Measurements from ENCODE around the gene AZGP1. TPM values are rescaled to one million over a fixed set of nuclear protein-coding genes. Genes with fewer than 3 reads are reported as not detected.
"Not testable (repeated sequence)": the region's sequence is repeated elsewhere in the genome, so short reads cannot be mapped to it uniquely, and the experiment has no call there.

AZGP1 gene
- total RNA-seq, 4 donors from 2014 or later: 2.6 to 10.3 (median 4.2) TPM; not detected in 1

DNA sequence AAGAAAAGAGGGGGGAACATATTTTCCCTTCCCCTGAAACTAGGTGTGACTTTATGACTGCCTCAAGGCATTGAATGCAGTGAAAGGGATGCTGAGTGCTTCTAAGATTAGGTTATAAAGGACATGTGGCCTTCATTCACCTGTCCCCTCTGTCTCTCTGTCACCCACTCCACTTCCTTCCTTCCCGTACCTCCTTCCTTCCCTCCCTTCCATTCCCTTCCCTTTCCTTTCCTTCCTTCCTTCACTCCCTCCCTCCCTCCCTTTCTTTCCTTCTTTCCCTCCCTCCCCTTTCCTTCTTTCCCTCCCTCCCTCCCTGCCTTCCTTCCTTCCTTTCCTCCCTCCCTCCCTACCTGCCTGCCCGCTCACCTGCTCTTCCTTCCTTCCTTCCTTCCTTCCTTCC lies 35.1 kb upstream of the AZGP1 start:
- Histone ChIP-seq H3K27ac (no peak overlapping the region), H3K36me3 (no peaks in the 10 kb centered on the region), H3K4me3 (no peak overlapping the region), H3K27me3 (no peaks in the 10 kb centered on the region), H3K4me1 (peaks cover 0 to 4% of the 10 kb centered on the region in 2 donors), H3K9me3 (no peaks in the 10 kb centered on the region)
- intact Hi-C loops (cut with DNase I; ENCODE audit: low total_unique reads) (loop anchor here (10.0 kb wide), 1 partner anchor 114 kb away; the partner anchor contains the start of gene MBLAC1), in situ Hi-C loops (cut with MboI; ENCODE audit: low sequenced_read_pairs in 4 of 4) (no loop called here)
- DNase-seq (no peak), ATAC-seq (no peak)
- TF ChIP-seq CTCF (IDR thresholded peaks at IDR 0.05 in 4 of 5, conservative IDR thresholded peaks at IDR 0.05 in 1 of 5): no peak

- H3K36me3 ChIP-seq; H3K27ac ChIP-seq; in situ Hi-C loops (cut with MboI; ENCODE audit: low sequenced_read_pairs in 4 of 4); ATAC-seq; H3K4me1 ChIP-seq; DNase-seq; H3K27me3 ChIP-seq; H3K4me3 ChIP-seq; H3K9me3 ChIP-seq: not testable (repeated sequence)
- intact Hi-C loops (cut with DNase I; ENCODE audit: low total_unique reads): loop anchor here (10.0 kb wide), 1 partner anchor 115 kb away; the partner anchor contains the start of gene MBLAC1
Observed at GRCh38 chr7:100009952-100010351, 34.1 kb upstream of the AZGP1 start.

GRCh38 chr7:100008525-100008924 lies 32.7 kb upstream of the AZGP1 start:
- H3K36me3 ChIP-seq: no peaks in the 10 kb centered on the region
- no peak for TF ChIP-seq CTCF (IDR thresholded peaks at IDR 0.05 in 4 of 5, conservative IDR thresholded peaks at IDR 0.05 in 1 of 5)
- TF ChIP-seq POLR2A (IDR thresholded peaks at IDR 0.05): no peak
- H3K27me3 ChIP-seq: no peaks in the 10 kb centered on the region
- in situ Hi-C loops (cut with MboI; ENCODE audit: low sequenced_read_pairs in 4 of 4) (no loop called here), intact Hi-C loops (cut with DNase I; ENCODE audit: low total_unique reads) (no loop called here)
- no peaks in the 10 kb centered on the region for H3K4me1 ChIP-seq
- H3K27ac ChIP-seq: no peak overlapping the region
- no peak overlapping the region for H3K4me3 ChIP-seq
- ATAC-seq: no peak
- DNase-seq: no peak
- no peaks in the 10 kb centered on the region for H3K9me3 ChIP-seq

DNA sequence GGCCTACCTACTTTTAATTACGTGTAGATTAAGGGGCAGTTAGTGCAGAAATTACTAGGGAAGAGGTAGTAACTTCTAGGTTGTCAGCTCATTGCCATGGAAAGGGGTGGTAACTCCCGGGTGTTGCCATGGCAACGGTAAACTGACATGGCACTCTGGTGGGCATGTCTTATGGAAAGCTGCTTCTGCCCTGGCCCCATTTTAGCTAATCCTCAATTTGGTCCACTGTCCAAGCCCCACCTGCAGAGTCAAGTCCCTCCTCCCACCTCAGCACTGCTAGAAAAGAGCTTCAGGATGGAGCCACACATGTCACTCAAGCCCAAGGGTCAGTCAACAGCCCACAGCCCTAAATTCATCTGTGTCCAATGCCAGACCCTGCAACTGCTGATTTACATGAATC lies 32.1 kb upstream of the AZGP1 start:
- in situ Hi-C loops (cut with MboI; ENCODE audit: low sequenced_read_pairs in 4 of 4) (no loop called here), intact Hi-C loops (cut with DNase I; ENCODE audit: low total_unique reads) (no loop called here)
- H3K27ac ChIP-seq: no peak overlapping the region
- H3K9me3 ChIP-seq: no peaks in the 10 kb centered on the region
- no peaks in the 10 kb centered on the region for H3K4me1 ChIP-seq
- no peak for DNase-seq
- no peak overlapping the region for H3K4me3 ChIP-seq
- no peak for ATAC-seq
- TF ChIP-seq POLR2A (IDR thresholded peaks at IDR 0.05): no peak
- TF ChIP-seq CTCF (IDR thresholded peaks at IDR 0.05 in 4 of 5, conservative IDR thresholded peaks at IDR 0.05 in 1 of 5): no peak
- no peaks in the 10 kb centered on the region for H3K27me3 ChIP-seq
- no peaks in the 10 kb centered on the region for H3K36me3 ChIP-seq

DNA sequence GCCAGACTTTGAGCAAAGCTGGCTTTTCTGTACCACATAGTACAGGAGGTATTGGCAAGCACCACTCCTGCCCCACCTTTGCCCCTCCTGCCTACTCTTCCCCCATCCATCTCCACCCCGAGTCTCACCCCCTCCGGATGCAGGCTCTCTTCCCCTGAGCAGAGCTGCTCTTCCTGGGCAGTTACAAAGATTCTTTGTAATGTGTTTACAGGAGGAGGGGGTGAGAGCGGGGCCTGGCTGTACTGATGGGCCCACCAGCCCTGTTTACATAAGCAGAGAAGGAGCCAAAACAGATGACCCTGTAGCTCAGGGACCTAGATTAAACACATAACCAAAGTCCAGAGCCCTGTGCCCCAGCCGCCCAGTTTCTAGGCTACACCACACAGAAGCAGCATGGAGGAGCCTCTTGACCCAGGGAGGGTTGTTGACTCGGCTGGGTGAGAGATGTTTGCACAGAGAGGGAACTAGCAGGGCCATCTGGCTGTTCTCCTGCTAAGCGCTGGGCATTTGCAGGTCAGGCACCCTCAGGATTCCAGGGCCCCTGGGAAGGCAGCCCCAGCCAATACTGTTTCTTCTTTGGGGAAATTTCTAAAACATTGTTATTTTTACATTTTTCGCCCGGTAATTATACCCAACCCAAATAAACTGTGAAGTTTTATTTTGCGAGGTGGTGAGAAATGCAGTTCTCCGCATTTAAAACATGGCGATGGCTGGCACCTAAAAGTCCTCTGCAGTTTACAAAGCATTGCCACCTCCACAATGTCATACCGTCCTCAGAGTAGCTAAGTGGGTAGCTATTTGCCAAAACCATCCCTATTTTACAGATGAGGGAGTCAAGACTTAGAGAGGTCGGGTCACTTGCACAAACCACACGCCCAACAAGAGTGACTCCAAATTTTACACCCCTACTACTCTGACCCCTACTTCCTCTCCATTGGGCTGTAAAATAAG lies 28.2 kb upstream of the AZGP1 start:
- ATAC-seq: no peak

More for the DNA sequence above, 28.2 kb upstream of the AZGP1 start:
- Histone ChIP-seq H3K4me3 (no peak overlapping the region), H3K9me3 (no peaks in the 10 kb centered on the region), H3K27me3 (no peaks in the 10 kb centered on the region), H3K4me1 (no peaks in the 10 kb centered on the region), H3K27ac (no peak overlapping the region), H3K36me3 (no peaks in the 10 kb centered on the region)
- in situ Hi-C loops (cut with MboI; ENCODE audit: low sequenced_read_pairs in 4 of 4) (no loop called here), intact Hi-C loops (cut with DNase I; ENCODE audit: low total_unique reads) (no loop called here)
- no peak for DNase-seq
- TF ChIP-seq POLR2A (IDR thresholded peaks at IDR 0.05) (no peak), CTCF (IDR thresholded peaks at IDR 0.05 in 4 of 5, conservative IDR thresholded peaks at IDR 0.05 in 1 of 5) (no peak)

Measured in gastrocnemius medialis (tissue), 4 donors.